Keratinocyte (primary cell): Measurements from ENCODE around the gene MFAP4. TPM values are rescaled to one million over a fixed set of nuclear protein-coding genes. Genes with fewer than 3 reads are reported as not detected.

ENCODE experiments used
- DNase-seq: peaks from one replicate; pipeline ENCODE4 v3.0.0-alpha.2; 2011; ENCODE audit warnings: low read depth, missing footprints, low spot score
- FAIRE-seq: peaks from 2 replicates; lab custom pipeline; 2011; peaks lifted over from hg19 to GRCh38; lab: Jason Lieb, UNC
- H2AFZ ChIP-seq: 2 replicates; pipeline ENCODE4 v1.6.0; 2012; ENCODE audit warnings: low read length, control low read depth, inconsistent platforms; ENCODE audit not compliant: control insufficient read depth
- H3K27ac ChIP-seq: 2 replicates; pipeline ENCODE4 v1.5.1; 2011; ENCODE audit warnings: low read length; ENCODE audit not compliant: control insufficient read depth, insufficient read depth
- H3K27me3 ChIP-seq: 3 replicates; pipeline ENCODE4 v1.6.0; 2011; ENCODE audit warnings: low read length; ENCODE audit not compliant: control insufficient read depth, insufficient read depth; ENCODE audit errors: extremely low read depth
- H3K36me3 ChIP-seq, 2 experiments: 2 replicates in 1 of 2; 3 replicates in 1 of 2; pipeline ENCODE4 v1.5.1; 2011; ENCODE audit warnings: low read length in 2 of 2, mild to moderate bottlenecking in 1 of 2; ENCODE audit not compliant: control insufficient read depth in 2 of 2, insufficient read depth in 2 of 2; ENCODE audit errors: extremely low read depth in 1 of 2
- H3K4me1 ChIP-seq: 3 replicates; pipeline ENCODE4 v1.5.1; 2011; ENCODE audit warnings: low read length; ENCODE audit not compliant: control insufficient read depth, insufficient read depth; ENCODE audit errors: extremely low read depth
- H3K4me2 ChIP-seq: 3 replicates; pipeline ENCODE4 v1.6.0; 2011; ENCODE audit warnings: low read depth, low read length; ENCODE audit not compliant: control insufficient read depth, insufficient read depth; ENCODE audit errors: extremely low read depth
- H3K4me3 ChIP-seq, 3 experiments: fragments of 200-600 bp in 1 of 3; sonication (generic) in 1 of 3; 2 replicates in 2 of 3; 3 replicates in 1 of 3; pipeline ENCODE4 v1.5.1; 2011 to 2016; ENCODE audit warnings: low read length in 3 of 3, mild to moderate bottlenecking in 3 of 3, control low read depth in 2 of 3, inconsistent platforms in 1 of 3, low read depth in 1 of 3, mixed read lengths in 1 of 3, mixed run types in 1 of 3, moderate library complexity in 1 of 3; ENCODE audit not compliant: control insufficient read depth in 2 of 3, insufficient read depth in 2 of 3; ENCODE audit errors: extremely low read depth in 1 of 3
- H3K79me2 ChIP-seq: 2 replicates; pipeline ENCODE4 v1.6.0; 2012; ENCODE audit warnings: low read length; ENCODE audit not compliant: control insufficient read depth, insufficient read depth
- H3K9ac ChIP-seq: 3 replicates; pipeline ENCODE4 v1.6.0; 2011; ENCODE audit warnings: low read length; ENCODE audit not compliant: control insufficient read depth, insufficient read depth; ENCODE audit errors: extremely low read depth
- H3K9me1 ChIP-seq: 3 replicates; pipeline ENCODE4 v1.6.0; 2011; ENCODE audit warnings: low read length; ENCODE audit not compliant: control insufficient read depth, insufficient read depth; ENCODE audit errors: extremely low read depth
- H3K9me3 ChIP-seq: 2 replicates; pipeline ENCODE4 v1.5.1; 2012; ENCODE audit warnings: low read depth, low read length; ENCODE audit not compliant: control insufficient read depth
- H4K20me1 ChIP-seq: 3 replicates; pipeline ENCODE4 v1.6.0; 2011; ENCODE audit warnings: low read length; ENCODE audit not compliant: control insufficient read depth, insufficient read depth; ENCODE audit errors: extremely low read depth
- EZH2 ChIP-seq: IDR thresholded peaks from one replicate; pipeline ENCODE4 v1.6.1; 2012; ENCODE audit warnings: inconsistent platforms, mild to moderate bottlenecking, low read length, moderate library complexity
- dilution Hi-C: fragments of 300-500 bp; cut with MboI; formaldehyde crosslinking; loops from one replicate; pipeline ENCODE4 v1.7.0; 2020; ENCODE audit warnings: low sequenced_read_pairs; ENCODE audit not compliant: extremely low pct_ligation_motif_present
- polyA plus RNA-seq, 5 experiments: library from polyadenylated mRNA; depleted of rRNA in 3 of 5; stranded (reverse) in 3 of 5; stranded (forward) in 1 of 5; unstranded in 1 of 5; fragments of >200 nt; gene quantifications; 1 replicate in 1 of 5; 2 replicates in 3 of 5; 3 replicates in 1 of 5; pipeline versions ENCODE4 v1.2.1 to v1.2.3, GENCODE V29; 2011 to 2012; ENCODE audit warnings: missing spikeins in 2 of 5, low read depth in 1 of 5, low replicate concordance in 1 of 5
- TF ChIP-seq, protein P1 (sequence below), 3 experiments: IDR thresholded peaks in 1 of 3; conservative IDR thresholded peaks in 1 of 3; optimal IDR thresholded peaks in 1 of 3; 2 replicates in 2 of 3; 3 replicates in 1 of 3; pipeline versions ENCODE3 to v1.5.1; 2011; ENCODE audit warnings: low read length in 3 of 3, mild to moderate bottlenecking in 3 of 3, moderate library complexity in 2 of 3, control low read depth in 1 of 3, inconsistent platforms in 1 of 3; ENCODE audit not compliant: insufficient read depth in 2 of 3; ENCODE audit errors: extremely low read depth in 1 of 3

The MFAP4 gene
- polyA plus RNA-seq, 1 donor (not counting 4 experiments of a cell fraction or from before 2014, with no cell fraction given) = not detected

- TF ChIP-seq, protein P1, sequence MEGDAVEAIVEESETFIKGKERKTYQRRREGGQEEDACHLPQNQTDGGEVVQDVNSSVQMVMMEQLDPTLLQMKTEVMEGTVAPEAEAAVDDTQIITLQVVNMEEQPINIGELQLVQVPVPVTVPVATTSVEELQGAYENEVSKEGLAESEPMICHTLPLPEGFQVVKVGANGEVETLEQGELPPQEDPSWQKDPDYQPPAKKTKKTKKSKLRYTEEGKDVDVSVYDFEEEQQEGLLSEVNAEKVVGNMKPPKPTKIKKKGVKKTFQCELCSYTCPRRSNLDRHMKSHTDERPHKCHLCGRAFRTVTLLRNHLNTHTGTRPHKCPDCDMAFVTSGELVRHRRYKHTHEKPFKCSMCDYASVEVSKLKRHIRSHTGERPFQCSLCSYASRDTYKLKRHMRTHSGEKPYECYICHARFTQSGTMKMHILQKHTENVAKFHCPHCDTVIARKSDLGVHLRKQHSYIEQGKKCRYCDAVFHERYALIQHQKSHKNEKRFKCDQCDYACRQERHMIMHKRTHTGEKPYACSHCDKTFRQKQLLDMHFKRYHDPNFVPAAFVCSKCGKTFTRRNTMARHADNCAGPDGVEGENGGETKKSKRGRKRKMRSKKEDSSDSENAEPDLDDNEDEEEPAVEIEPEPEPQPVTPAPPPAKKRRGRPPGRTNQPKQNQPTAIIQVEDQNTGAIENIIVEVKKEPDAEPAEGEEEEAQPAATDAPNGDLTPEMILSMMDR (optimal IDR thresholded peaks at IDR 0.05 in 1 of 3, IDR thresholded peaks at IDR 0.05 in 1 of 3, conservative IDR thresholded peaks at IDR 0.05 in 1 of 3; ENCODE audit: extremely low read depth in 1 of 3, insufficient read depth in 2 of 3, low read length in 3 of 3) = no peak
- TF ChIP-seq EZH2 = no peak
- FAIRE-seq (no peak), DNase-seq (no peak)
- Histone ChIP-seq H3K9me1 (no peaks in the 10 kb centered on the region), H3K4me3 (no peak overlapping the region), H2AFZ (no peak overlapping the region), H3K9ac (no peak overlapping the region), H3K36me3 (no peaks in the 10 kb centered on the region), H3K4me1 (no peaks in the 10 kb centered on the region), H3K9me3 (no peaks in the 10 kb centered on the region), H3K27me3 (no peaks in the 10 kb centered on the region), H4K20me1 (no peaks in the 10 kb centered on the region), H3K79me2 (no peaks in the 10 kb centered on the region), H3K4me2 (no peak overlapping the region), H3K27ac (no peak overlapping the region)
- dilution Hi-C loops = no loop called here
Measured at GRCh38 chr17:19424934-19425868, 38.2 kb upstream of the MFAP4 start.

DNA sequence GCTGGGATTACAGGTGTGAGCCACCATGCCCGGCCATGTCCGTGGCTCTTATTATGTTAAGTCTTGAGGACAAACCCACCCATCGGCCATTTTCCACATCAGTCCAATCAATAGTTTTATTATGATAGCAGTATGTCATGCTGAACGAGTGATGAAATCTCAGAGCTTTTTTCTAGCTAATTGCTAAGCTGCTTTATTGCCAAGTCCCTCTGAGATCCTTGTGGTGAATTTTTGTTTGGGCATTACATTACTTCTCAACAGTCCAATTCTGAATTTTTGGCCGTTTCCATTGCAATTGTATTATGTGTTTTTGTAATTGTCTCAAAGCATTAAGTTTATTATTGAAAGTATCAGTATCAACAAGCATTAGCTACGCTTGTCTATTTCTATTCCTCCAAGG lies 34.9 kb upstream of the MFAP4 start:
- Histone ChIP-seq H3K27ac (no peak overlapping the region), H3K4me3 (no peak overlapping the region), H3K9ac (no peak overlapping the region), H3K27me3 (no peaks in the 10 kb centered on the region), H3K36me3 (no peaks in the 10 kb centered on the region), H3K4me2 (no peak overlapping the region), H3K9me1 (no peaks in the 10 kb centered on the region), H2AFZ (no peak overlapping the region), H3K9me3 (no peaks in the 10 kb centered on the region), H3K79me2 (no peaks in the 10 kb centered on the region), H3K4me1 (no peaks in the 10 kb centered on the region), H4K20me1 (no peaks in the 10 kb centered on the region)
- FAIRE-seq (no peak), DNase-seq (no peak)
- dilution Hi-C loops = no loop called here
- TF ChIP-seq, protein P1 (optimal IDR thresholded peaks at IDR 0.05 in 1 of 3, IDR thresholded peaks at IDR 0.05 in 1 of 3, conservative IDR thresholded peaks at IDR 0.05 in 1 of 3; ENCODE audit: extremely low read depth in 1 of 3, insufficient read depth in 2 of 3, low read length in 3 of 3) = no peak
- no peak for TF ChIP-seq EZH2
